ENCODE results near the gene ORC6. TPM values are rescaled to one million over a fixed set of nuclear protein-coding genes. Genes with fewer than 3 reads are reported as not detected.

ORC6 gene
- total RNA-seq, 1 donor from 2014 or later: 30.1 TPM

DNA sequence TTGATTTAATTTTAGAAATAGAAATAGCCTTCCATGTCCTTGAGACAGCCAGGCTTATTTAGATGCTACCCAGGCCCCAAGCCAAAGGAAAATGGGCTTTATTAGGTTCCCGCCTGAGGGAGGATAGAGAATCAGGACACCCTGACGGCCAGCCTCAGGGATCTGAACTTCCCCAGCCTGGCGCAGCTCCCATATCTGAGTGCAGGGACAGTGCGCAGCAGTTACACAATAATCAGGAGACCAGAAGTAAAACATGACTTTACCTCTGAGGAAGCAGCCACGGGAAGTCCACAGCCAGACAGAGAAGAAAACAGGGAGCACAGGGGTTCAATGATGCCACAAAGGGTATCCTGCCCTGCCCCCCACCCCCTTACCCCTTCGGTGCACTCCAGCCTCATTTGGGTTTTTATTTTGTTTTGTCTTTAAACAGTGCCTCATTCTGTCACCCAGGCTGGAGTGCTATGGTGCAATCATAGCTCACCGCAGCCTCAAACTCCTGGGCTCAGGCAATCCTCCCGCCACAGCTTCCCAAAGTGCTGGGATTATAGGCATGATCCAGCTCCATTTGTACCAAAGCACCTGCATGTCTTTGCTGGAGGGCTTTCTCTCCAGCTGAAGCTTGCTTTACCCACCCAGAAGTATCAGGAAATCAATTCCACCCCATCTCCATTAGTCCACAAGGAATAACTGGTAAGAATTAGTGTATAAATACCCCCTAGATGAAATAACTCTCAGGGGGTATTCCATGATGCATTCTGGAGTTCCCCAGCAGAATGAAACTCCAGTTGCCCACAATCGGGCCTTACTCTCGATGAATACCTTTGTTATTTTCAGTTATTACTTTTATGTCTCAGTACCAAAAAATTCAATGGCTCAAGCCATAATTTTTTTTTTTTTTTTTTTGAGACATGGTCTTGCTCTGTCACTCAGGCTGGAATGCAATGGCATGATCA lies 21.9 kb downstream of the ORC6 start:
- Mint-ChIP-seq H3K36me3 (ENCODE audit: unreplicated experiment) (no peaks in the 10 kb centered on the region), H3K4me1 (ENCODE audit: low read depth, unreplicated experiment) (no peaks in the 10 kb centered on the region), H3K27me3 (ENCODE audit: unreplicated experiment) (peaks cover 4% of the 10 kb centered on the region), H3K4me3 (ENCODE audit: unreplicated experiment) (no peak overlapping the region), H3K27ac (ENCODE audit: unreplicated experiment) (no peak overlapping the region), H3K9me3 (ENCODE audit: unreplicated experiment) (no peaks in the 10 kb centered on the region)
- no peak for DNase-seq
- no peak for TF ChIP-seq CTCF (IDR thresholded peaks at IDR 0.05; ENCODE audit: partially characterized antibody, unreplicated experiment)

GRCh38 chr16:46712911-46713310 lies 23.5 kb downstream of the ORC6 start:
- H3K27me3 Mint-ChIP-seq (ENCODE audit: unreplicated experiment): peaks cover 4% of the 10 kb centered on the region
- TF ChIP-seq CTCF (IDR thresholded peaks at IDR 0.05; ENCODE audit: partially characterized antibody, unreplicated experiment): no peak
- no peak overlapping the region for H3K4me3 Mint-ChIP-seq (ENCODE audit: unreplicated experiment)
- no peaks in the 10 kb centered on the region for H3K4me1 Mint-ChIP-seq (ENCODE audit: low read depth, unreplicated experiment)
- DNase-seq: no peak
- no peaks in the 10 kb centered on the region for H3K36me3 Mint-ChIP-seq (ENCODE audit: unreplicated experiment)
- H3K27ac Mint-ChIP-seq (ENCODE audit: unreplicated experiment): no peak overlapping the region
- no peaks in the 10 kb centered on the region for H3K9me3 Mint-ChIP-seq (ENCODE audit: unreplicated experiment)

DNA sequence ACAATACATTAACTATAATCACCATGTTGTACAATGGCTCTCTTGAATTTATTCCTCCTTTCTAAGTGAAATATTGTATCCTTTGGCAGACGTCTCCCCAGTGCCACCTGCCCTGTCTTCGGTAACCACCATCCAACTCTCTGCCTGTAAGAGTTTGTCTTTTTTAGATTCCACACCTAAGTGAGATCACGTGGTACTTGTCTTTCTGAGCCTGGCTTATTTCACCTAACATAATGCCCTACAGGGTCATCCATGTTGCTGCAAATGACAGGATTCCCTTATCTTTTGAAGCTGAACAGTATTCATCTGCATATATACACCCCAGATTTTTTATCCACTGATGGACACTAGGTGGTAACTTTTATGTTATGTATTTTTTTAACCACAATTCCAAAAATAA lies 24.2 kb downstream of the ORC6 start:
- no peaks in the 10 kb centered on the region for H3K9me3 Mint-ChIP-seq (ENCODE audit: unreplicated experiment)
- H3K36me3 Mint-ChIP-seq (ENCODE audit: unreplicated experiment): no peaks in the 10 kb centered on the region
- H3K27ac Mint-ChIP-seq (ENCODE audit: unreplicated experiment): no peak overlapping the region
- H3K4me3 Mint-ChIP-seq (ENCODE audit: unreplicated experiment): no peak overlapping the region
- peaks cover 7% of the 10 kb centered on the region for H3K27me3 Mint-ChIP-seq (ENCODE audit: unreplicated experiment)
- no peak for TF ChIP-seq CTCF (IDR thresholded peaks at IDR 0.05; ENCODE audit: partially characterized antibody, unreplicated experiment)
- no peak for DNase-seq
- no peaks in the 10 kb centered on the region for H3K4me1 Mint-ChIP-seq (ENCODE audit: low read depth, unreplicated experiment)

DNA sequence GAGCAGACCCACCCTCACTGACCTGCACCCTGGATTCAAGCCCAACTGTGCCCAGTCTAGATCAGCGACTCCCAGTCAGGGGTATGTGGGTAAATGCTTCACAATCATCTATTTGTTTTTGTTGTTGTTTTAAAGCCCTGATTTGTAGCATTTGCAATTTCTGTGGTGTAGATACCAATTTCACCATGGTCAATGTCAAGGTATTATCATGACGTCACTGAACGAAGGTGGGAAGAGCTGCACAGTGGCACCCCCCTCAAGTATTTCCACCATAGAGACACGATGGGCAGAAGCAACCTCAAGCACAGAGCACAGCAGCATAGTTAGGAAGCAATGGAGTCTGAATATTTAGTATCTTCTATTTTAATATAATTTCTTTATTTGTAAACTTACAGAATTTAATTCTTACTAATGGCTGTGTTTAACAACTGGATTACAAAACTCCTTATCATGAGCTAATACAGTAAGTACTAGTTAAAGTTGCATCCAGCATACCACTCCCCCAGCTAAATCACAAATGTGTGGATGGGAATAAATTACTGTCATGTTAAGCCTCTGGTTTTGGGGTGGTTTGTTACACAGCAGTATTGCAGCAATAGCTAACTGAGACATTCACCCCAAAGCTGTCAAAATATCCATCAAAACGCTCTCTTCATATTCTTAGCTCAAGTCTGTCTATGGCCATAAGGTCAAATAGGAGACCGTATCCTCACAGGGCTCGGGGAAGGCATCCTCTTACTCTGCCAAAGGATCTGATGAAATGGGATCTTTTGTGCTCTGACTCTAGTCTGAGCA lies 25.5 kb downstream of the ORC6 start:
- no peaks in the 10 kb centered on the region for H3K9me3 Mint-ChIP-seq (ENCODE audit: unreplicated experiment)
- DNase-seq: no peak
- H3K4me1 Mint-ChIP-seq (ENCODE audit: low read depth, unreplicated experiment): no peaks in the 10 kb centered on the region
- H3K36me3 Mint-ChIP-seq (ENCODE audit: unreplicated experiment): no peaks in the 10 kb centered on the region
- H3K27me3 Mint-ChIP-seq (ENCODE audit: unreplicated experiment): peaks cover 7% of the 10 kb centered on the region
- no peak for TF ChIP-seq CTCF (IDR thresholded peaks at IDR 0.05; ENCODE audit: partially characterized antibody, unreplicated experiment)
- H3K4me3 Mint-ChIP-seq (ENCODE audit: unreplicated experiment): no peak overlapping the region
- H3K27ac Mint-ChIP-seq (ENCODE audit: unreplicated experiment): no peak overlapping the region
